Activated T-helper 9 cell treated with anti-CD3 and anti-CD28 coated beads, Interleukin-2, amount 50 U/mL, for 16 hours (primary cell): ENCODE measurements around the gene PCDHGA6.
"Not testable (repeated sequence)": the region's sequence is repeated elsewhere in the genome, so short reads cannot be mapped to it uniquely, and the experiment has no call there.

Experiments
- DNase-seq: peaks from one replicate; pipeline ENCODE4 v3.0.0-alpha.2; 2020; ENCODE audit warnings: low read depth

Gene PCDHGA6

DNA sequence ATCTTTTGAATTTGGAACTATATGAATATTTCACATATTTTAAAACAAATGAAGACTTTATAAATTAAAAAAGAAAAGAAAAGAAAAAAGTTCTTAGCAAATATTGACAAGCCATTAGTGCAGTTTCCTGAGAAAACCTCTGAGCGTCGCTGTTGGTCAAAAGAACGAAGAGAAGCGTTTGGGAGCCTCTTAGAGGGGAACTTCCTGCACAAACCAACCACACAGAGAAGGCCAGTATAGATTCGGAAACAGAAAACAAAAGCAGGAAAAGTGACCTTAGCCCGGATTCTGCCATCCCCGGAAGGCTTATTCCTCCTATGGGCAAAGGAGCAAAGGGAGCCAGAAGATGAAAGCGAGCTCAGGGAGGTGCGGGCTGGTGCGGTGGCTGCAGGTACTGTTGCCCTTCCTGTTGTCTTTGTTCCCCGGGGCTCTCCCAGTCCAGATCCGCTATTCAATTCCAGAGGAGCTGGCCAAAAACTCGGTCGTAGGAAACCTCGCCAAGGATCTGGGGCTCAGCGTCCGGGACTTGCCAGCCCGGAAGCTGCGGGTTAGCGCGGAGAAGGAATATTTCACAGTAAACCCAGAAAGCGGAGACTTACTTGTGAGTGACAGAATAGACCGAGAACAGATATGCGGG lies 13.8 kb upstream of the PCDHGA6 start, which contains the start of gene PCDHGB2:
PCDHGB2 (plus strand) TSS at position 205 of the 637 bp plus-strand sequence; CDS start at position 347, 142 bp downstream.
- DNase-seq = no peak

DNA sequence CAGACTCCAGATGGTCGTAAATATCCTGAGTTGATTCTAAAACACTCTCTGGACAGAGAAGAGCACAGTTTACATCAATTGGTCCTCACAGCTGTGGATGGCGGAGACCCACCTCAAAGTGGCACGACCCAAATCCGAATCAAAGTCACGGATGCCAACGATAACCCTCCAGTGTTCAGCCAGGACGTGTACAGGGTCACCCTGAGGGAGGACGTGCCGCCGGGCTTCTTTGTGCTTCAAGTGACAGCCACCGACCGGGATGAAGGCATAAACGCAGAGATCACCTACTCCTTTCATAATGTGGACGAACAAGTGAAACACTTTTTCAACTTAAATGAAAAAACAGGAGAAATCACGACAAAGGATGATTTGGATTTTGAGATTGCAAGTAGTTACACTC lies 13.0 kb upstream of the PCDHGA6 start:
- no peak for DNase-seq

DNA sequence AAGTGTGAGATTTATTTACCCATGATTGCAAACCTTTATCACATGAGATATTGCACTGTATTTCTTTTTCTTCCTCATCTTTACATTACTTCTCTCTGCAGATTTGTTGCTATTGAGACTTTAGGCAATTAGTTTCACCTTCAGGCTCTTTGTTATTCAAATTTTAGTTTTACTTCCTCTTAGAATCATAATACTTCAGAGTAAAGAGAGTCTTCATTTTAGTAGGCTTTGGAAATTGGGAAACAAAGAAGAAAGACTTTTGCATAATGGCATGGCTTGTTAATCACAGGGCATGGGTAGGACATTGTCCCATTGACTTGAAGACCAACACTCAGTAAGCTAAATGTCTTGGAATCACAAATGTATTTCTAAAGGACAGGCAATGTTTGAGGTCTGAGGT lies 11.0 kb upstream of the PCDHGA6 start:
- DNase-seq = no peak

DNA sequence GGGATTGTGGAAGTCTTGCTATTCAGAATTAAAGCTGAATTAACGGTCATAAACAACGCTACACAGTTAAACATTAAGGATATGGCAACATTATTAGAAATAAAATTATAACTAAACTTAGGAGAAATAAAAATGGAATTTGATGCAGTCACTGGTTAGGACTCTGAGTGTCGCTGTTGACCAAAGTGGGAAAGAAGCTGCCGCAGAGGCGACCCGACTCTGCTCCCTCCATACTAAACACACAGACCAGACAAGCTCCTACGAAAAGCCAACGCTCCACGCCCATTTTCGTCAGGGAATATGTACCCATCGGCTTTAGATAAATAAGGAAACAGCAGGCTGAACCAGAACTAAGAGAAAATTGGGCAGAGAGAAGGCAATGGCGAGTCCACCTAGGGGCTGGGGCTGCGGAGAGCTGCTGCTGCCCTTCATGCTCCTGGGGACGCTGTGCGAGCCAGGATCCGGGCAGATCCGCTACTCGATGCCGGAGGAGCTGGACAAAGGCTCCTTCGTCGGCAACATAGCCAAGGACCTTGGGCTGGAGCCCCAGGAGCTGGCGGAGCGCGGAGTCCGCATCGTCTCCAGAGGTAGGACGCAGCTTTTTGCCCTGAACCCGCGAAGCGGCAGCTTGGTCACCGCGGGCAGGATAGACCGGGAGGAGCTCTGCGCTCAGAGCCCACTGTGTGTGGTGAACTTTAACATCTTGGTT lies 9.6 kb upstream of the PCDHGA6 start, which contains the start of gene PCDHGA5:
PCDHGA5 (plus strand) TSS at position 211 of the 709 bp plus-strand sequence; CDS start at position 380, 169 bp downstream.
- DNase-seq = no peak

DNA sequence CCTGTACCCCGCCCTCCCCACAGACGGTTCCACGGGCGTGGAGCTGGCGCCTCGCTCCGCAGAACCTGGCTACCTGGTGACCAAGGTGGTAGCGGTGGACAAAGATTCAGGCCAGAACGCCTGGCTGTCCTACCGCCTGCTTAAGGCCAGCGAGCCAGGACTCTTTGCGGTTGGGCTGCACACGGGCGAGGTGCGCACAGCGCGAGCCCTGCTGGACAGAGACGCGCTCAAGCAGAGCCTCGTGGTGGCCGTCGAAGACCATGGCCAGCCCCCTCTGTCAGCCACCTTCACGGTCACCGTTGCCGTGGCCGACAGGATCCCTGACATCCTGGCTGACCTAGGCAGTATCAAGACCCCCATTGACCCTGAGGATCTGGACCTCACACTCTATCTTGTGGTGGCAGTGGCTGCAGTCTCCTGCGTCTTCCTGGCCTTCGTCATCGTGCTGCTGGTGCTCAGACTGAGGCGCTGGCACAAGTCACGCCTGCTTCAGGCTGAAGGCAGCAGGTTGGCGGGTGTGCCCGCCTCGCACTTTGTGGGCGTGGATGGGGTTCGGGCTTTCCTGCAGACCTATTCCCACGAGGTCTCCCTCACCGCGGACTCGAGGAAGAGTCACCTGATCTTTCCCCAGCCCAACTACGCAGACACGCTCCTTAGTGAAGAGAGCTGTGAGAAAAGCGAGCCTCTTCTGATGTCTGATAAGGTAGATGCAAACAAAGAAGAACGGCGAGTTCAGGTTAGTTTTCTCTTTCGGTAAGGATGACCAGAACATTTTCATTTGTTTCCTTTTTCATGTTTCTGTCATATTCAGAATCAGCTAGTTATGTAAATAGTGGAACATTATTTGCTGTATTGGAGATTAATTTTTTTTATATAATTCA lies 7.4 kb upstream of the PCDHGA6 start:
- no peak for DNase-seq

DNA sequence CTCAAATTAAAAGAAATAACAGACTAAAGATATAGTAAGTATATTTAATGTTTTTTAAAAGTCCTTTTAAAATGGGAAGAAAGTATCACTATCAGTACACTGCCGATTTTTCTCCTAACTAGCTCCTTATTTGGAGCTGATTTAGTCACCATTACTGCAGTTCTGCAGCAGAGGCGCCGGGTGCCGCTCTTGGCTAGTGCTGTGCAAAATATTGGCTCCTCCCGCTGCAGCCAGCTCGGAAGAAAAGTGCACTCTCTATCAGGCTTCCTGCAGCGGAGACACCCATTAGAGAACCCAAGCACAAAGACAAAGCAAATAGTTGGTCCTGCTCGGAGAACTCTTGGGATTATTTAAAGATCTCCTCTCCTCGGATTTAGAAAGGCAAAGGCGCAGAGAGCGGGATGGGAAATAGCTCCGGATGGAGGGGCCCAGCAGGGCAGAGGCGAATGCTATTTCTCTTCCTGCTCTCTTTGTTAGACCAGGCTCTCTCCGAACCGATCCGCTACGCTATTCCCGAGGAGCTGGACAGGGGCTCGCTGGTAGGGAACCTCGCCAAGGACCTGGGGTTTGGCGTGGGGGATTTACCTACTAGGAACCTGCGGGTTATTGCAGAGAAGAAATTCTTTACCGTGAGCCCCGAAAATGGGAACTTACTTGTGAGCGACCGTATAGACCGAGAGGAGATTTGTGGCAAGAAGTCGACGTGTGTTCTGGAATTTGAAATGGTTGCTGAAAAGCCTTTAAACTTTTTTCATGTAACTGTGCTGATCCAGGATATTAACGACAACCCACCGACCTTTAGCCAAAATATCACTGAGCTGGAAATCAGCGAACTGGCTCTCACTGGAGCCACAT lies 3.5 kb upstream of the PCDHGA6 start, which contains the start of gene PCDHGB3:
PCDHGB3 (plus strand) TSS at position 249 of the 855 bp plus-strand sequence; CDS start at position 402, 153 bp downstream.
- no peak for DNase-seq

DNA sequence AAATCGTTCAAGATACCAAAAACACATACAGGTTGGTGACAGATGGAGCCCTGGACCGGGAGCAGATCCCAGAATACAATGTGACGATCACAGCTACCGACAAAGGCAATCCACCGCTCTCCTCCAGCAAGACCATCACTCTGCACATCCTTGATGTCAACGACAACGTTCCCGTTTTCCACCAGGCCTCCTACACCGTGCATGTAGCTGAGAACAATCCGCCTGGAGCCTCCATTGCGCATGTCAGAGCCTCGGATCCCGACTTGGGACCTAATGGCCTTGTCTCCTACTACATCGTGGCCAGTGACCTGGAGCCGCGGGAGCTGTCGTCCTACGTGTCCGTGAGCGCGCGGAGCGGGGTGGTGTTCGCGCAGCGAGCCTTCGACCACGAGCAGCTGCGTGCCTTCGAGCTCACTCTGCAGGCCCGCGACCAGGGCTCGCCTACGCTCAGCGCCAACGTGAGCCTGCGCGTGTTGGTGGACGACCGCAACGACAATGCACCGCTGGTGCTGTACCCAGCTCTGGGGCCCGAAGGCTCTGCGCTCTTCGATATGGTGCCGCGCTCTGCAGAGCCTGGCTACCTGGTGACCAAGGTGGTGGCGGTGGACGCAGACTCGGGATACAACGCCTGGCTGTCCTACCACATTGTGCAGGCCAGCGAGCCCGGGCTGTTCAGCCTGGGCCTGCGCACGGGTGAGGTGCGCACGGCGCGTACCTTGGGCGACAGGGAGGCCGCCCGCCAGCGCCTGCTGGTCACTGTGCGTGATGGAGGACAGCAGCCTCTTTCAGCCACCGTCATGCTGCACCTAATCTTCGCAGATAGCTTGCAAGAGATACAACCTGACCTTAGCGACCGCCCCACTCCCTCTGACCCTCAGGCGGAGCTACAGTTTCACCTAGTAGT lies 1.9 kb upstream of the PCDHGA6 start:
- no peak for DNase-seq

DNA sequence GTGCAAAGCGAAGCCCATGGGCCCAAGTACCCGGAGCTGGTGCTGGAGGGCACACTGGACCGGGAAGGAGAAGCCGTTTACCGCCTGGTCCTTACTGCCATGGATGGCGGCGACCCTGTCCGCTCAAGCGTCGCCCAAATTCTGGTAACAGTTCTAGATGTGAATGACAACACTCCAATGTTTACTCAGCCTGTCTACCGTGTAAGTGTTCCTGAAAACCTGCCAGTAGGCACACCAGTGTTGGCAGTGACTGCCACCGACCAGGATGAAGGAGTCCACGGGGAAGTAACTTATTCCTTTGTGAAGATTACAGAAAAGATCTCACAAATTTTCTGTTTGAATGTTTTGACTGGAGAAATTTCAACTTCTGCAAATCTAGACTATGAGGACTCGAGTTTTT lies 936 bp downstream of the PCDHGA6 start:
- no peak for DNase-seq

DNA sequence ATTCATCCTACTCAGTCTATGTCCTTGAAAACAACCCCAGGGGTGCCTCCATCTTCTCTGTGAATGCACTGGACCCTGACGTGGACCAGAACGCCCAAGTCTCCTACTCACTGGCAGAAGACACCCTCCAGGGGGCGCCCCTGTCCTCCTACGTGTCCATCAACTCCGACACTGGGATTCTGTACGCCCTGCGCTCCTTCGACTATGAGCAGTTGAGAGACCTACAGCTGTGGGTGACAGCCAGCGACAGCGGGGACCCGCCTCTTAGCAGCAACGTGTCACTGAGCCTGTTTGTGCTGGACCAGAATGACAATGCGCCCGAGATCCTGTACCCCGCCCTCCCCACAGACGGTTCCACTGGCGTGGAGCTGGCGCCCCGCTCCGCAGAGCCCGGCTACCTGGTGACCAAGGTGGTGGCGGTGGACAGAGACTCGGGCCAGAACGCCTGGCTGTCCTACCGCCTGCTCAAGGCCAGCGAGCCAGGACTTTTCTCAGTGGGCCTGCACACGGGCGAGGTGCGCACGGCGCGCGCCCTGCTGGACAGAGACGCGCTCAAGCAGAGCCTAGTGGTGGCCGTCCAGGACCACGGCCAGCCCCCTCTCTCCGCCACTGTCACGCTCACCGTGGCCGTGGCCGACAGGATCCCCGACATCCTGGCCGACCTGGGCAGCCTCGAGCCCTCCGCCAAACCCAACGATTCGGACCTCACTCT lies 1.9 kb downstream of the PCDHGA6 start:
- not testable (repeated sequence) for DNase-seq

DNA sequence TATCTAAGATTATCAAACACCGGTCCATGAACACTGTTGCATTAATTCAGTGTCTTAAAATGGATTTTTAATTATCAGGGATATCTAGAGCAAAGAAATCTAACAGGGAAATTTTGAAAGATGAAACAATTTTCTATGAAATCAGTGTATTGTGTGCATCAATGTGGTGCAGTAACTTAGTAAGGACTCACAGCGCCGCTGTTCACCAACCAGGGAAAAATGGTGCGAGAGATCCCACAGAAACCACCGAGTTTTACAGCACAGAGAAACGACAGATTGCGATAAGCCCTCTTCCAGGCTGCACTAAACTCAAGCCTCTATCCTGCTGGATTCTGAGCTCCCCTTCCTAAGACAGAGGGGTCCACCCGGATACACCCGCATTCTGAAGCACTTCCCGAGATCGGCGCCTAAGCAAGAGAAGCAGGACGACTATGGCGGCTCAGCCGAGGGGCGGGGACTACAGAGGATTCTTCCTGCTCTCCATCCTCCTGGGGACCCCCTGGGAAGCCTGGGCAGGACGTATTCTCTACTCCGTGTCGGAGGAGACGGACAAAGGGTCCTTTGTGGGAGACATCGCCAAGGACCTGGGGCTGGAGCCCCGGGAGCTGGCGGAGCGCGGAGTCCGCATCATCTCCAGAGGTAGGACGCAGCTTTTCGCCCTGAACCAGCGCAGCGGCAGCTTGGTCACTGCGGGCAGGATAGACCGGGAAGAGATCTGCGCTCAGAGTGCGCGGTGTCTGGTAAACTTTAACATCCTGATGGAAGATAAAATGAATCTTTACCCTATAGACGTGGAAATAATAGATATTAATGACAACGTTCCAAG lies 9.0 kb downstream of the PCDHGA6 start, which contains the start of gene PCDHGA7:
PCDHGA7 (plus strand) TSS at position 274 of the 826 bp plus-strand sequence; CDS start at position 432, 158 bp downstream.
- no peak for DNase-seq

DNA sequence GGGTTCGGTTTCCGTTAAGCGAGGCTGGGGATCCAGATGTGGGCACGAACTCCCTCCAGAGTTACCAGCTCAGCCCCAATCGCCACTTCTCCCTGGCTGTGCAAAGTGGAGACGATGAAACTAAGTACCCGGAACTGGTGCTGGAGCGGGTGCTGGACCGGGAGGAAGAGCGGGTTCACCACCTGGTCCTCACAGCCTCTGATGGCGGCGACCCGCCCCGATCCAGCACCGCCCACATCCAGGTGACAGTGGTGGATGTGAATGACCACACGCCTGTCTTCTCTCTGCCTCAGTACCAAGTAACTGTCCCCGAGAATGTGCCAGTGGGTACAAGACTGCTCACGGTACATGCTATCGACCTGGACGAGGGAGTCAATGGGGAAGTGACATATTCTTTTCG lies 9.7 kb downstream of the PCDHGA6 start:
- no peak for DNase-seq

DNA sequence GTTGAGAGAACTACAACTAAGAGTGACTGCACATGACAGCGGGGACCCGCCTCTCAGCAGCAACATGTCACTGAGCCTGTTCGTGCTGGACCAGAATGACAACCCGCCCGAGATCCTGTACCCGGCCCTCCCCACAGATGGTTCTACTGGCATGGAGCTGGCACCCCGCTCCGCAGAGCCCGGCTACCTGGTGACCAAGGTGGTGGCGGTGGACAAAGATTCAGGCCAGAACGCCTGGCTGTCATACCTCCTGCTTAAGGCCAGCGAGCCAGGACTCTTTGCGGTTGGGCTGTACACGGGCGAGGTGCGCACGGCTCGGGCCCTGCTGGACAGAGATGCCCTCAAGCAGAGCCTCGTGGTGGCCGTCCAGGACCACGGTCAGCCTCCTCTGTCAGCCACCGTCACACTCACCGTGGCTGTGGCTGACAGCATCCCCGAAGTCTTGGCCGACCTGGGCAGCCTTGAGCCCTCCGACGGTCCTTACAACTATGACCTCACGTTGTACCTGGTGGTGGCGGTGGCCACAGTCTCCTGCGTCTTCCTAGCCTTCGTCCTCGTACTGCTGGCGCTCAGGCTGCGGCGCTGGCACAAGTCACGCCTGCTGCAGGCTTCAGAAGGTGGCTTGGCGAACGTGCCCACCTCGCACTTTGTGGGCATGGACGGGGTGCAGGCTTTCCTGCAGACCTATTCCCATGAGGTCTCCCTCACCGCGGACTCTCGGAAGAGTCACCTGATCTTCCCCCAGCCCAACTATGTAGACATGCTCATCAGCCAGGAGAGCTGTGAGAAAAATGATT lies 11.0 kb downstream of the PCDHGA6 start:
- DNase-seq = no peak

DNA sequence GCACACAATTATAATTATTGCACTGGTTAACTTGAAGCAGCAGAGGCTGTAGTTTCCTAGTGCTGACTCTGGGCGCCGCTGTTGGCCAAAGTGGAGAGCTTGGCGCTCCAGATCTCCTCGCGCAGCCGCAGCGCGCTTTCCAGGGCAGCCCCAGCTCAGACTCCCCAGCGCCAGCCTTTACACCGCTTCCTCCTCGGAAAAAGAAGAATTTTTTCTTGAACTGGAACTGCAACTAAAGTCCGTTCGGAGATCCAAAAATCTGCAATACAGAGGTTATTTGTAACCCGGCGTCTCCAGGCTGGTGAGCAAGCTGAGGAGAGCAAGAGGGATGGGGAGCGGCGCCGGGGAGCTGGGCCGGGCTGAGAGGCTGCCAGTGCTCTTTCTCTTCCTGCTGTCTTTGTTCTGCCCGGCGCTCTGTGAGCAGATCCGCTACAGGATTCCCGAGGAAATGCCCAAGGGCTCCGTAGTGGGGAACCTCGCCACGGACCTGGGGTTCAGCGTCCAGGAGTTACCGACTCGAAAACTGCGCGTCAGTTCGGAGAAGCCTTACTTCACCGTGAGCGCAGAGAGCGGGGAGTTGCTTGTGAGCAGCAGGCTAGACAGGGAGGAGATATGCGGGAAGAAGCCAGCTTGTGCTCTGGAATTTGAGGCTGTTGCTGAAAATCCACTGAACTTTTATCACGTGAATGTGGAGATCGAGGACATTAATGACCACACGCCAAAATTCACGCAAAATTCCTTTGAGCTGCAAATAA lies 14.0 kb downstream of the PCDHGA6 start, which contains the start of gene PCDHGB4:
PCDHGB4 (plus strand) TSS at position 142 of the 755 bp plus-strand sequence; CDS start at position 329, 187 bp downstream.
- not testable (repeated sequence) for DNase-seq

DNA sequence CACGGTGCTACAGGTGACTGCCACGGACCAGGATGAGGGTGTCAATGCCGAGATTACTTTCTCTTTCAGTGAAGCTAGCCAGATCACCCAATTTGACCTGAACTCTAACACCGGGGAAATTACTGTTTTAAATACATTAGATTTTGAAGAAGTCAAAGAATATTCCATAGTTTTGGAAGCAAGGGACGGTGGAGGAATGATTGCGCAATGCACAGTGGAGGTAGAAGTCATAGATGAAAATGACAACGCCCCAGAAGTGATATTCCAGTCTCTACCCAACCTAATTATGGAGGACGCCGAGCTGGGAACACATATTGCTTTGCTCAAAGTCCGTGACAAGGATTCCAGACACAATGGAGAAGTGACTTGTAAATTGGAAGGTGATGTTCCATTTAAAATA lies 15.0 kb downstream of the PCDHGA6 start:
- no peak for DNase-seq

DNA sequence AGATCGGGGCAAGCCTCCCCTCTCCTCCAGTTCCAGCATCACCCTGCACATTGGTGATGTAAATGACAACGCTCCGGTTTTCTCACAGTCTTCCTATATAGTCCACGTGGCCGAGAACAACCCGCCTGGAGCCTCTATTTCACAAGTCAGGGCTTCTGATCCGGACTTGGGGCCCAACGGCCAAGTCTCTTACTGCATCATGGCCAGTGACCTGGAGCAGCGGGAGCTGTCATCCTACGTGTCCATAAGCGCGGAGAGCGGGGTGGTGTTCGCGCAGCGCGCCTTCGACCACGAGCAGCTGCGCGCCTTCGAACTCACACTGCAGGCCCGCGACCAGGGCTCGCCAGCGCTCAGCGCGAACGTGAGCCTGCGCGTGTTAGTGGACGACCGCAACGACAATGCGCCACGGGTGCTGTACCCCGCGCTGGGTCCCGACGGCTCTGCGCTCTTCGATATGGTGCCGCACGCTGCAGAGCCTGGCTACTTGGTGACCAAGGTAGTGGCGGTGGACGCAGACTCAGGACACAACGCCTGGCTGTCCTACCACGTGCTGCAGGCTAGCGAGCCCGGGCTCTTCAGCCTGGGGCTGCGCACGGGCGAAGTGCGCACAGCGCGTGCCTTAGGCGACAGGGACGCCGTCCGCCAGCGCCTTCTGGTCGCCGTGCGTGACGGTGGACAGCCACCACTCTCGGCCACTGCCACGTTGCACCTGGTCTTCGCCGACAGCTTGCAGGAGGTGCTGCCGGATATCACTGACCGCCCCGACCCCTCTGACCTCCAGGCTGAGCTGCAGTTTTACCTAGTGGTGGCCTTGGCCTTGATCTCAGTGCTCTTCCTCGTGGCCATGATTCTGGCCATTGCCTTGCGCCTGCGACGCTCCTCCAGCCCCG lies 15.7 kb downstream of the PCDHGA6 start:
- no peak for DNase-seq
